Measurements from ENCODE around the gene CDPF1.

DNA sequence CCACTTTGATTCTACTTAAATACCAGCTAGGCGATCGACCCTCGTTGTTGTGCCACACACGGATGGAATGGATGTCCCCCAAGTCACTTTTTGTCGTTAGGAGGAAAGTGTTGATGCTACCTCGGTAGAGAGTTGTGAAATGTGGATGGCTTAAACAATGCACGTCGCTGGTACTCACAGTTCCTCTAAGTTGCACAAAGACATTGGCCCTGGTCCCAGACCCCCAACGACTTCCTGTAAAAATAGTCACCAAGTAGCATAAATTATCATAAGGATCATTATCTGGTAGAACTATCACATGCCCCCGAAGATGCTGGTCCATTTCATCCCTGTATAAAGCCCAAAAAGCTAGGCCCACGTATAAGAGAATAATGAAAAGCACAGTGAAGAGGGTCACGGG lies 9.3 kb upstream of the CDPF1 start:
- TF ChIP-seq, protein P1, sequence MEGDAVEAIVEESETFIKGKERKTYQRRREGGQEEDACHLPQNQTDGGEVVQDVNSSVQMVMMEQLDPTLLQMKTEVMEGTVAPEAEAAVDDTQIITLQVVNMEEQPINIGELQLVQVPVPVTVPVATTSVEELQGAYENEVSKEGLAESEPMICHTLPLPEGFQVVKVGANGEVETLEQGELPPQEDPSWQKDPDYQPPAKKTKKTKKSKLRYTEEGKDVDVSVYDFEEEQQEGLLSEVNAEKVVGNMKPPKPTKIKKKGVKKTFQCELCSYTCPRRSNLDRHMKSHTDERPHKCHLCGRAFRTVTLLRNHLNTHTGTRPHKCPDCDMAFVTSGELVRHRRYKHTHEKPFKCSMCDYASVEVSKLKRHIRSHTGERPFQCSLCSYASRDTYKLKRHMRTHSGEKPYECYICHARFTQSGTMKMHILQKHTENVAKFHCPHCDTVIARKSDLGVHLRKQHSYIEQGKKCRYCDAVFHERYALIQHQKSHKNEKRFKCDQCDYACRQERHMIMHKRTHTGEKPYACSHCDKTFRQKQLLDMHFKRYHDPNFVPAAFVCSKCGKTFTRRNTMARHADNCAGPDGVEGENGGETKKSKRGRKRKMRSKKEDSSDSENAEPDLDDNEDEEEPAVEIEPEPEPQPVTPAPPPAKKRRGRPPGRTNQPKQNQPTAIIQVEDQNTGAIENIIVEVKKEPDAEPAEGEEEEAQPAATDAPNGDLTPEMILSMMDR (optimal IDR thresholded peaks at IDR 0.05 in 1 of 3, IDR thresholded peaks at IDR 0.05 in 1 of 3, conservative IDR thresholded peaks at IDR 0.05 in 1 of 3; ENCODE audit: extremely low read depth in 1 of 3, insufficient read depth in 2 of 3, low read length in 3 of 3) = no peak
- no peak for TF ChIP-seq EZH2 (IDR thresholded peaks at IDR 0.05; ENCODE audit: low read length)

All from keratinocyte (primary cell).